K562 (cell line): ENCODE measurements around the gene TTC39C. TPM values are rescaled to one million over a fixed set of nuclear protein-coding genes. Genes with fewer than 3 reads are reported as not detected.

Experiments
- ATAC-seq: fragments of 200-7000 bp; cut with Tn5 transposase; 3 replicates; pipeline ENCODE4 v1.9.1; 2020; ENCODE audit warnings: moderate library complexity
- BruUV-seq: library from RNA; stranded (reverse); fragments of 400-500 nt; replicated peaks from 2 replicates; lab custom pipeline; 2021; lab: Mats Ljungman, UMichigan
- CTCF ChIA-PET: fragments of 300-600 bp; formaldehyde crosslinking; extraction: SDS; loops from one replicate; lab custom pipeline; 2021; ENCODE audit warnings: low intra/inter-chr PET ratio; lab: Yijun Ruan, JAX
- POLR2A ChIA-PET: fragments of 300-600, 350-650 bp; sonication (Branson Sonifier 250); formaldehyde crosslinking; extraction: SDS; loops from one replicate; lab custom pipeline; 2021; ENCODE audit warnings: antibody characterized with exemption, inconsistent platforms; lab: Yijun Ruan, JAX
- DNase-seq, 4 experiments: peaks; one replicate each; pipeline versions ENCODE4 v3.0.0 to v3.0.0-alpha.2; 2011 to 2018; ENCODE audit warnings: low spot score in 3 of 4, mixed read lengths in 3 of 4; ENCODE audit errors: extremely low read depth in 1 of 4
- FAIRE-seq: peaks from 2 replicates; lab custom pipeline; 2011; peaks lifted over from hg19 to GRCh38; lab: Jason Lieb, UNC
- H2AFZ ChIP-seq: 2 replicates; pipeline ENCODE4 v1.6.0; 2011; ENCODE audit warnings: low read depth, low read length, control low read depth, inconsistent platforms
- H3K27ac ChIP-seq: fragments of 200-600 bp; 3 replicates; pipeline ENCODE4 v1.8.0; 2011; ENCODE audit warnings: low read depth, mild to moderate bottlenecking, control low read depth, inconsistent platforms, low read length, moderate library complexity, mixed read lengths; ENCODE audit errors: extremely low read depth
- H3K27me3 ChIP-seq, 2 experiments: fragments of 300-600 bp in 1 of 2; 2 replicates in 1 of 2; 3 replicates in 1 of 2; pipeline versions ENCODE4 v1.6.0 to v1.8.0; 2011; ENCODE audit warnings: inconsistent platforms in 2 of 2, low read length in 2 of 2, mild to moderate bottlenecking in 1 of 2, mixed read lengths in 1 of 2, moderate library complexity in 1 of 2; ENCODE audit not compliant: control insufficient read depth in 2 of 2, insufficient read depth in 2 of 2
- H3K36me3 ChIP-seq: fragments of 300-600 bp; 3 replicates; pipeline ENCODE4 v1.8.0; 2011; ENCODE audit warnings: mild to moderate bottlenecking, low read length, inconsistent platforms; ENCODE audit not compliant: control insufficient read depth, insufficient read depth
- H3K4me1 ChIP-seq, 2 experiments: fragments of 200-600 bp in 1 of 2; replicated peaks in 1 of 2; 2 replicates in 1 of 2; 3 replicates in 1 of 2; pipeline versions ENCODE4 v1.5.1 to v1.8.0; 2011; ENCODE audit warnings: inconsistent platforms in 2 of 2, low read length in 2 of 2, mild to moderate bottlenecking in 1 of 2, mixed read lengths in 1 of 2, moderate library complexity in 1 of 2; ENCODE audit not compliant: control insufficient read depth in 2 of 2, insufficient read depth in 2 of 2
- H3K4me2 ChIP-seq: 2 replicates; pipeline ENCODE4 v1.6.1; 2011; ENCODE audit warnings: low read length, control low read depth, inconsistent platforms, mixed read lengths; ENCODE audit not compliant: insufficient read depth
- H3K4me3 ChIP-seq: fragments of 200-600 bp; sonication (generic), shearing (Covaris generic); 2 replicates; pipeline ENCODE4 v1.5.1; 2016; ENCODE audit warnings: control low read depth, inconsistent platforms
- H3K79me2 ChIP-seq: fragments of 200-600 bp; 3 replicates; pipeline ENCODE4 v1.8.0; 2011; ENCODE audit warnings: low read length, inconsistent platforms; ENCODE audit not compliant: control insufficient read depth, insufficient read depth
- H3K9ac ChIP-seq, 2 experiments: 2 replicates each; pipeline versions ENCODE4 v1.6.0 to v1.6.1; 2011; ENCODE audit warnings: low read depth in 2 of 2, low read length in 2 of 2, control low read depth in 1 of 2, inconsistent platforms in 1 of 2, mild to moderate bottlenecking in 1 of 2, mixed read lengths in 1 of 2; ENCODE audit not compliant: insufficient read depth in 1 of 2
- H3K9me1 ChIP-seq: one replicate; pipeline ENCODE4 v1.6.0; 2011; ENCODE audit warnings: inconsistent platforms, mild to moderate bottlenecking, low read length, moderate library complexity; ENCODE audit not compliant: control insufficient read depth, insufficient read depth
- H3K9me3 ChIP-seq: replicated peaks from 2 replicates; pipeline ENCODE4 v1.5.1; 2011; ENCODE audit warnings: low read depth, low read length, inconsistent platforms; ENCODE audit not compliant: control insufficient read depth, insufficient read depth
- H4K20me1 ChIP-seq: replicated peaks from 2 replicates; pipeline ENCODE4 v1.6.1; 2011; ENCODE audit warnings: low read length, inconsistent platforms, mixed read lengths; ENCODE audit not compliant: control insufficient read depth, insufficient read depth
- ELF4 ChIP-seq: fragments of 450-650 bp; formaldehyde crosslinking; IDR thresholded peaks from 2 replicates; pipeline ENCODE4 v1.4.0; 2022; ENCODE audit warnings: missing genetic modification characterization
- FOXA3 ChIP-seq, 2 experiments: fragments of 450-650 bp in 1 of 2; sonication (generic) in 1 of 2; formaldehyde crosslinking; IDR thresholded peaks in 1 of 2; conservative IDR thresholded peaks in 1 of 2; 2 replicates each; pipeline versions ENCODE4 v1.4.0 to v1.8.0; 2020 to 2022; ENCODE audit warnings: mild to moderate bottlenecking in 2 of 2, missing genetic modification reagents in 1 of 2
- HIVEP1 ChIP-seq: fragments of 250-450 bp; sonication (Bioruptor Pico); IDR thresholded peaks from 2 replicates; pipeline ENCODE4 v1.4.0; 2020; ENCODE audit warnings: mild to moderate bottlenecking
- L3MBTL2 ChIP-seq: fragments of 450-650 bp; IDR thresholded peaks from 2 replicates; pipeline ENCODE4 v1.6.1; 2016; ENCODE audit warnings: mild to moderate bottlenecking, moderate library complexity
- MIER1 ChIP-seq: fragments of 450-650 bp; IDR thresholded peaks from 2 replicates; pipeline ENCODE4 v1.6.1; 2016; ENCODE audit warnings: antibody characterized with exemption, mild to moderate bottlenecking, low read depth
- MYNN ChIP-seq, 2 experiments: sonication (generic); formaldehyde crosslinking in 1 of 2; IDR thresholded peaks; 2 replicates each; pipeline versions ENCODE4 v1.5.0 to v1.6.1; 2016 to 2020; ENCODE audit warnings: antibody characterized with exemption in 1 of 2, missing genetic modification reagents in 1 of 2
- NELFE ChIP-seq: IDR thresholded peaks from 2 replicates; pipeline ENCODE4 v1.6.1; 2011; ENCODE audit warnings: mild to moderate bottlenecking; ENCODE audit not compliant: insufficient read depth, insufficient read length
- PML ChIP-seq: IDR thresholded peaks from 2 replicates; pipeline ENCODE4 v1.6.1; 2012; ENCODE audit warnings: low read length, inconsistent platforms
- RUNX1 ChIP-seq: sonication (generic); IDR thresholded peaks from 2 replicates; pipeline ENCODE4 v1.6.1; 2016; ENCODE audit warnings: antibody characterized with exemption, low read depth
- SIX5 ChIP-seq, 2 experiments: IDR thresholded peaks; 2 replicates each; pipeline ENCODE4 v1.6.1; 2011; ENCODE audit warnings: low read length in 2 of 2, borderline replicate concordance in 1 of 2, low read depth in 1 of 2, mild to moderate bottlenecking in 1 of 2, moderate library complexity in 1 of 2; ENCODE audit not compliant: insufficient read depth in 1 of 2
- TCF7 ChIP-seq: sonication (generic); IDR thresholded peaks from 2 replicates; pipeline ENCODE4 v1.6.1; 2016; ENCODE audit warnings: antibody characterized with exemption, borderline replicate concordance
- TRIM24 ChIP-seq, 2 experiments: fragments of 450-650 bp; IDR thresholded peaks; 2 replicates each; pipeline ENCODE4 v1.6.1; 2016
- ZNF518B ChIP-seq: fragments of 250-450 bp; sonication (Bioruptor Pico); IDR thresholded peaks from 2 replicates; pipeline ENCODE4 v1.5.0; 2021; ENCODE audit warnings: mild to moderate bottlenecking, moderate library complexity
- ZNF766 ChIP-seq: fragments of 200-800 bp; sonication (Bioruptor generic); conservative IDR thresholded peaks from 2 replicates; pipeline ENCODE4 v1.6.1; 2016; ENCODE audit warnings: missing genetic modification characterization, missing compliant biosample characterization
- WGBS: fragments of 100-300 bp; shearing (Covaris generic); methylation state at CpG from one replicate; pipeline ENCODE4 v1.1.6; 2016; ENCODE audit warnings: low coverage, mixed read lengths; ENCODE audit not compliant: insufficient coverage; ENCODE audit errors: missing lambda C conversion rate; 5-methylcytosine and 5-hydroxymethylcytosine counted together
- in situ Hi-C: fragments of 300-500 bp; cut with MboI; formaldehyde crosslinking; loops from 4 replicates; pipeline ENCODE4 v1.15.0; 2018; ENCODE audit warnings: inconsistent platforms, mixed read lengths
- intact Hi-C: fragments of 100-400 bp; cut with micrococcal nuclease; formaldehyde crosslinking; loops from 2 replicates; pipeline ENCODE4 v1.14.2; 2022
- polyA plus RNA-seq, 8 experiments: library from polyadenylated mRNA; depleted of rRNA in 4 of 8; stranded (reverse) in 5 of 8; unstranded in 3 of 8; fragments of >200 nt; fragmentation: Nextera tagmentation in 2 of 8; fragmentation: Illumina TruSeq in 1 of 8; extraction: Ambion mirVana in 2 of 8; extraction: Trizol in 1 of 8; gene quantifications; 2 replicates each; pipeline versions ENCODE4 v1.2.1 to v1.2.3, GENCODE V29; 2011 to 2014; ENCODE audit warnings: inconsistent platforms in 1 of 8, missing spikeins in 1 of 8
- total RNA-seq, 7 experiments: library from RNA; depleted of rRNA in 6 of 7; stranded (reverse); fragments of >200 nt in 6 of 7; fragmentation: Illumina TruSeq in 2 of 7; extraction: Trizol in 2 of 7; gene quantifications; 2 replicates each; pipeline versions ENCODE4 v1.2.1 to v1.2.3, GENCODE V29; 2011 to 2021; ENCODE audit warnings: low replicate concordance in 1 of 7
- TF ChIP-seq, protein P1 (sequence below): fragments of 250-450 bp; sonication (Bioruptor Pico); IDR thresholded peaks from 2 replicates; pipeline ENCODE4 v1.6.1; 2021; ENCODE audit warnings: mild to moderate bottlenecking
- TF ChIP-seq, protein P2 (sequence below): fragments of 450-650 bp; formaldehyde crosslinking; IDR thresholded peaks from 2 replicates; pipeline ENCODE4 v1.4.0; 2020; ENCODE audit warnings: mild to moderate bottlenecking, moderate library complexity
- TF ChIP-seq, protein P3 (sequence below): sonication (generic); formaldehyde crosslinking; IDR thresholded peaks from 2 replicates; pipeline ENCODE4 v1.8.0; 2022; ENCODE audit warnings: mild to moderate bottlenecking, missing genetic modification reagents

Gene TTC39C
- total and polyA plus RNA-seq, 9 of the 15 experiments (the other 6 are each of a cell fraction or from before 2014, with no cell fraction given) = 0.01 to 0.58 (median 0.18) TPM; not detected in 5

GRCh38 chr18:23981369-23981980, 33.1 kb upstream of the TTC39C start:
- no peaks in the 10 kb centered on the region for H3K9me1 ChIP-seq
- no peaks in the 10 kb centered on the region for H3K79me2 ChIP-seq
- H3K36me3 ChIP-seq = no peaks in the 10 kb centered on the region
- no peak overlapping the region for H3K27ac ChIP-seq
- 0% methylated on average over 8 of the region's 8 CpGs for WGBS
- no peak for FAIRE-seq
- H3K4me2 ChIP-seq = no peak overlapping the region
- H4K20me1 ChIP-seq = 0 out of 2 replicates have a peak, but pooled peaks cover 3% of the 10 kb centered on the region
- H3K9me3 ChIP-seq = no peaks in the 10 kb centered on the region
- in situ Hi-C loops (no loop called here), intact Hi-C loops (no loop called here)
- no peak overlapping the region for H3K9ac ChIP-seq
- H3K4me3 ChIP-seq = no peak overlapping the region
- ChIA-PET CTCF (no interaction called here), POLR2A (no interaction called here)
- no peak for DNase-seq
- H3K27me3 ChIP-seq = peaks cover 9 to 12% of the 10 kb centered on the region in 2 experiments; a peak in 2 of 5 replicates
- ATAC-seq = no peak
- no TSS peak for BruUV-seq
- H3K4me1 ChIP-seq = no peaks in the 10 kb centered on the region
- H2AFZ ChIP-seq = no peak overlapping the region
- TF ChIP-seq NELFE (no peak), SIX5 (IDR thresholded peaks at IDR 0.05; ENCODE audit: borderline replicate concordance in 1 of 2, insufficient read depth in 1 of 2, low read depth in 1 of 2, low read length in 2 of 2) (no peak), TRIM24 (IDR thresholded peaks at IDR 0.05) (no peak), RUNX1 (no peak), PML (no peak), L3MBTL2 (no peak), MYNN (IDR thresholded peaks at IDR 0.05) (no peak), MYNN (CRISPR knock-in tag; IDR thresholded peaks at IDR 0.05) (no peak), FOXA3 (CRISPR knock-in tag; conservative IDR thresholded peaks at IDR 0.05 in 1 of 2, IDR thresholded peaks at IDR 0.05 in 1 of 2) (no peak), ZNF766 (CRISPR knock-in tag) (no peak), ELF4 (no peak), HIVEP1 (CRISPR knock-in tag) (no peak), ZNF518B (CRISPR knock-in tag) (no peak), TCF7 (no peak), MIER1 (no peak)
- TF ChIP-seq, protein P1, sequence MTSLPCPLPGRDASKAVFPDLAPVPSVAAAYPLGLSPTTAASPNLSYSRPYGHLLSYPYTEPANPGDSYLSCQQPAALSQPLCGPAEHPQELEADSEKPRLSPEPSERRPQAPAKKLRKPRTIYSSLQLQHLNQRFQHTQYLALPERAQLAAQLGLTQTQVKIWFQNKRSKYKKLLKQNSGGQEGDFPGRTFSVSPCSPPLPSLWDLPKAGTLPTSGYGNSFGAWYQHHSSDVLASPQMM (CRISPR knock-in tag) = no peak
- TF ChIP-seq, protein P2, sequence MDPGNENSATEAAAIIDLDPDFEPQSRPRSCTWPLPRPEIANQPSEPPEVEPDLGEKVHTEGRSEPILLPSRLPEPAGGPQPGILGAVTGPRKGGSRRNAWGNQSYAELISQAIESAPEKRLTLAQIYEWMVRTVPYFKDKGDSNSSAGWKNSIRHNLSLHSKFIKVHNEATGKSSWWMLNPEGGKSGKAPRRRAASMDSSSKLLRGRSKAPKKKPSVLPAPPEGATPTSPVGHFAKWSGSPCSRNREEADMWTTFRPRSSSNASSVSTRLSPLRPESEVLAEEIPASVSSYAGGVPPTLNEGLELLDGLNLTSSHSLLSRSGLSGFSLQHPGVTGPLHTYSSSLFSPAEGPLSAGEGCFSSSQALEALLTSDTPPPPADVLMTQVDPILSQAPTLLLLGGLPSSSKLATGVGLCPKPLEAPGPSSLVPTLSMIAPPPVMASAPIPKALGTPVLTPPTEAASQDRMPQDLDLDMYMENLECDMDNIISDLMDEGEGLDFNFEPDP = no peak
- TF ChIP-seq, protein P3, sequence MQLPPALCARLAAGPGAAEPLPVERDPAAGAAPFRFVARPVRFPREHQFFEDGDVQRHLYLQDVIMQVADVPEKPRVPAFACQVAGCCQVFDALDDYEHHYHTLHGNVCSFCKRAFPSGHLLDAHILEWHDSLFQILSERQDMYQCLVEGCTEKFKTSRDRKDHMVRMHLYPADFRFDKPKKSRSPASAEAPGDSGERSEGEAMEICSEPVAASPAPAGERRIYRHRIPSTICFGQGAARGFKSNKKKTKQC (CRISPR knock-in tag) = no peak
